ENCODE measurements around the gene CCDC91.
"Not testable (repeated sequence)": the region's sequence is repeated elsewhere in the genome, so short reads cannot be mapped to it uniquely, and the experiment has no call there.

The CCDC91 gene

GRCh38 chr12:28296287-28296686, 106.0 kb downstream of the CCDC91 start:
- DNase-seq = no peak

- no peak for DNase-seq
These were observed 112.9 kb downstream of the CCDC91 start for GRCh38 chr12:28303192-28303591.

DNA sequence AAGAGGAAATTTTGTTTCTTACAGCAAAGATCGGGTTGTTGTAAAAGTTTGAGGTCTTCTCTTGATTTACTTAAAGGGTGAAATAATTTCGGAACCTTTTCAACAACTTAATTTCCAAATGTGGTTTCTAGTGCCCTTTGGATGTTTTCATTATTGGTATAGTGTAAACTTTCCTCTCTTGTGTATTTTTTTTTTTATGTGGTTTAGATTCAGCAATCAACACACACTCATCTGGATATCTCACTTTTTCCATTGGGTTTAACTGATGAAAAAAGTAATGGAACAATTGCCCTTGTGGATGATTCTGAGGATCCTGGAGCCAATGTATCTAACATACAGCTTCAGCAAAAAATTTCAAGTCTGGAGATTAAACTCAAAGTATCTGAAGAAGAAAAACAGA, 116.3 kb downstream of the CCDC91 start:
- DNase-seq = no peak

DNA sequence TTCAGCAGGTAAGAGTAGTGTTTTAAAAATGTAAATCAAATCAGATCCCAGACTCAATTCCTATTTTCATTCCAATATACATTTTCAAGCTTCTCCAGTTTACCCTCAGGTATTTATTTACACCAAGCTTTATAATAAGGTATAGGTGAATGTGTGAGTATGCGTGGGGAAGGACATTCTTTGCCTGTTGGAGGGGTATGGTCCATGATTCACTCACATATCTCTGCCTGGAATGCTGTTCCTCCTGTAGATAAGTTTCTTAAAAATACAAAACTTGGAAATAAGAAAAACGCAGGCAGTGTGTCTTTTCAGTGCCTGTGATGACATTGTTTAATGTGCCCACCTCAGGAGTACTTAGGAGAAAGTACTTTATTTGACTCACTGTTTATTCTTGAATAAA, 118.6 kb downstream of the CCDC91 start:
- DNase-seq = no peak

- no peak for DNase-seq
These were observed 123.4 kb downstream of the CCDC91 start for GRCh38 chr12:28313631-28314030.

DNA sequence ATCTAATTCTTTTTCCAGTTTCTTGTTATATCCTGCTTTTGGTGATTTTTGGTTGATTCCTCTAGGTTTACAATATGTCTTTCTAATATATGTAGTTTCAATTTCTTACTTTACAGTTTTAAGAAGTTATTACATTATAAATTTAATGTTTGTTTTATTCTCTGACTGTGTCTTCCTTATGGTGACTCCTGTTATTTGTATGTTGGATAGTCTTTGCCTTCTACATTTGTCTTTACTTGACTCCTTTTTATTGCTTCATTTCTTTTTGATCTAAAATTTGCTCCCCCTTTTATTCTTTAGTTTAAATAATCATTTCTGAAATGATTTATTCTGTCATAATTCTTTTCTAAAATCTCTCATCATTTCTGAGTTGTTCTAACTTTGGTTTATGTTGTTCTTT, 125.8 kb downstream of the CCDC91 start:
- DNase-seq = no peak

GRCh38 chr12:28318273-28318672, 128.0 kb downstream of the CCDC91 start:
- DNase-seq = no peak

- DNase-seq = no peak
These were observed 130.1 kb downstream of the CCDC91 start for GRCh38 chr12:28320353-28320752.

DNA sequence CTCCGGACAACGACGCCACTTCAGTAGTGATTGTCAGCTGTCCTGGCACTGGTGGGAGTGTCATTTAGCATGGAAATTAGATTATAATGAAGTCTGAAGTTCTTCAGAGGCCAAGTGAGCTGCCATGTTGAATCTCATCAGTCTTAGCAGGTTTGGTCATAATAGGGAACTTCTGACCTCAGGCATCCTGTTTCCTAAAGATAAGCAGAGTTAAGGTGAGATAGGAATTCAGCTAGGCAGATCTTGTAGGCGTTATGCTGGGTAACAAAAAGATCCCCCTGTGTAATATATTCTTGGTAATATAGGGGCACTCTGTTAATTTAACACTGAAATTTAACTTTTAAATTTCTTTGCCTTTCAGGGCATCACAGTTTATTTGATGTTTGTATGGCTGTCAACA, 137.5 kb downstream of the CCDC91 start:
- no peak for DNase-seq

DNA sequence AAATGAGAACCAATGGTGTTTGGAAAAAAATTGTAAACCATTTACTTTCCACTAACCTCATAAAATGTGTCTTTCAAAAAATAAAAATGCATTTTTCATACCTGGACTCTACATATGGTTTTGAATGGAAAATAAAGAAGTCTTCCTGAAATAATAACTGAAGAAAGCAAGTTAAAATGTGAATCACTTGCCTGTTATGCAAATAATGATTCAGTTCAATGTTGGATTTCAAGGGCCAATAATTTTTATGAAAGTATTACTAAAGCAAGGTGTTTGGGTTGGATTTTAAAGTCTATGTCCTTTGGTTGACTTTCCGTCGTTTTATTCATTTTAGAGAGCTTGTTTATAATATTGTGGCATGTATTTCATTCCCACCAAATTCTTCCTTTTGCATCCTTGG, 138.7 kb downstream of the CCDC91 start:
- no peak for DNase-seq

- DNase-seq = not testable (repeated sequence)
These were observed 139.5 kb downstream of the CCDC91 start for GRCh38 chr12:28329727-28330126.

DNA sequence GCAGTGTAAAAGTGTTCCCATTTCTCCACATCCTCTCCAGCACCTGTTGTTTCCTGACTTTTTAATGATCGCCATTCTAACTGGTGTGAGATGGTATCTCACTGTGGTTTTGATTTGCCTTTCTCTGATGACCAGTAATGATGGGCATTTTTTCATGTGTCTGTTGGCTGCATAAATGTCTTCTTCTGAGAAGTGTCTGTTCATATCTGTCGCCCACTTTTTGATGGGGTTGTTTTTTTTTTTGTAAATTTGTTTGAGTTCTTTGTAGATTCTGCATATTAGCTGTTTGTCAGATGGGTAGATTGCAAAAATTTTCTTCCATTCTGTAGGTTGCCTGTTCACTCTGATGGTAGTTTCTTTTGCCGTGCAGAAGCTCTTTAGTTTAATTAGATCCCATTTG, 140.0 kb downstream of the CCDC91 start:
- DNase-seq = not testable (repeated sequence)

DNA sequence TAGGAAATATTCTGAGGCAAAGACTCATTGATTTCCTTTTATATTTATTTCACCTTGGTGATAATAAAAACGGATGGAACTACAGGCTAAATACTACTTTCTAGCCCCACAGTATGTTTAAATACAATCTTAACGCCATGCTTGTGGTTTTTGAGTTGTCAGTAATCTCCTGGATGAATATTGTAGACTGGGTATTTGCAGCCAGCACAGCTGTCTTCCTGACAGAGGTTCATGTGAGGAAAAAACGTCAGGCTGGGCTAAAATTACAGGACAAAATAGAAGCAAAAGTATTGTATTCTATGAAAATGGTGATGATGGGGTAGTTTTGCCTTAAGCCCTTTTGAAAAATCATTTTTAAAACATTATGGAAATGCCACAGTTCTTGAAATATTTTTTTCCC, 140.9 kb downstream of the CCDC91 start:
- no peak for DNase-seq

DNA sequence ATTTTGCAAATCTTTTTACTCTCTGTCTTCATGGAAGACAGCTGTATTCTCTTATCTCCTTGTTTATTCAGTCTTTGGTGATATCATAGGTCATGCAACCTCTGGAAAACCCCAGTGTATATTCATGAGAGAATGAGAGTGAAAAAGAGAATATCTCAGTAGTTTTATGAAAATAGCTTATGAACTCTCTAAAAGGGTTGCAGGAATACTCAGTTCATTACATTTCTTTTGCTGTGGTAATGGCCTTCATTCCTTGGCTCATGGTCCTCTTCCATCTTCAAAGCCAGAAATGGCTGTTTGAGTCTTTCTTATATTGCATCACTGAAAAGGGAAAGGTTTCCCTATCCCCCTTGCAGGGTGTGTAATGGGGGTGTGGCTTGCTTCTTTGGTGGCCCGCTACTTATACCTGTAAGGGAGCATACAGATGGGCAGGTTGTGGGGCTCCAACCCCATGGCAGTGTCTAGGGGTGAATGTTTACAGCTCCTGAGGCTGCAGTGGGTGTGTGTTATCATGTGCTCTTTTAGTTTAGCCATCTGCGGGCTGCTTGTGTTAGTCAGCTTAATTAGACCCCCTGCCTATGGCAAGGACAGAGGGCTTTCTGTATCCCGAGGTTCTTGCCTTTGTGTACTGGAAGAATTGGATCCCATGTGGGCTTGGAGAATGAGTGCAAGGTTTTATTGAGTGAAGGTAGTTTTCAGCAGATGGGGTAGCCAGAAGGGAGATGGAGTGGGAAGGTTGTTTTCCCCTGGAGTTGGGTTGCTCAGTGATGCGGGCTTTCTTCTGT, 150.2 kb downstream of the CCDC91 start:
- DNase-seq = no peak

DNA sequence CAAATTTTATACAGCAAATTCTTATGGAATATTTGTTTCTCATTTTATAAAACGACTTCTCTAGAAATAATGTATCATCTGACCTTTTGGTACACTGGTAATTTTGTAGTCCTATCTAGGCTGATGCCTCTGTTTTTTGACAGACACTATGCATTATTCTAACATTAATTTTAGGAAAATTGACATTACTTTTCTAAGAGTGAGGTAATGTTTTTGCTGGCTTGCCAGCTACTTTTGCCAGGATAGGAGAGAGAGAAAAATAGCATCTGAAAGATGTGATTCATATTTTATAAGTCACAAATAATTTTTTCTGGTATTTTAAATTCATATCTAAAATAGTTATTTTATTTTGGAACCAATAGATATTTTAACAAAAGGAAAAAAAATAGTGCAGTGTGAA, 153.5 kb downstream of the CCDC91 start:
- no peak for DNase-seq

GRCh38 chr12:28346567-28346966, 156.3 kb downstream of the CCDC91 start:
- no peak for DNase-seq

GRCh38 chr12:28349196-28349595, 158.9 kb downstream of the CCDC91 start:
- no peak for DNase-seq

DNA sequence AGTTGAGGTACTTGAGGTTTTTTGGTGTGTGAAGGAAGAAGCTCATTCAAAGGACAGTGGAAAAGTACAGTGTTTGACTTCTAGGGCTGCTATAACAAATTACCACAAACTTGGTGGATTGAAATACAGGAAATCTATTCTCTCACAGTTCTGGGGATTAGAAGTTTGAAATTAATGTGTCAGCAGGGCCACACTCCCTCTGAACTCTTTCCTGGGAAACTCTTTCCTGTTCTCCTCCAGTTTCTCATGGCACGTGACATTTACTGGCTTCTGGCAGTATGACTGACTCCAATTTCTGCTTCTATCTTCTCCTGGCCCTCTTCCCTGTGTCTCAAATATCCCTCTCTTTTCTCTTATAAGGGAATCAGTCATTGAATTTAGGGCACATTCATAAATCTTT, 160.2 kb downstream of the CCDC91 start:
- DNase-seq = no peak

GRCh38 chr12:28351414-28351813, 161.2 kb downstream of the CCDC91 start:
- DNase-seq = no peak

DNA sequence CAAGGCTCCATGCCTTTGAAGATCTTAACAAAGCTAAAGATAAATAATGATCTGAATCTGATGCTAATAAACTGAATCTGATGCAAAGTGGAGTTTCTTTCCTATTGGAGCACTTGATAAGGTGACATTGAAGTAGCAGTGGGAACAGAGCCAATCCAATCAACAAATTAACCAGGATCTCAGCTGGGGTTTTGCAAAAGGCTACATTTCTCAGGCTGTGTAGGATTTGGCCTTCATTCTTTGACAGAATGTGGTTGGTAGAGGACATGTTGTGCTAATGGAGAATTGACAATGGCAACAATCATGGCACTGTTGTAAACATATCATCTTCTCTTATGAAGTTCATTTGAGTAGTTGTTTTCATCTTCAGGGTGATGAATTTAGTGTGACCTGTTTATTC, 164.9 kb downstream of the CCDC91 start:
- DNase-seq = no peak

DNA sequence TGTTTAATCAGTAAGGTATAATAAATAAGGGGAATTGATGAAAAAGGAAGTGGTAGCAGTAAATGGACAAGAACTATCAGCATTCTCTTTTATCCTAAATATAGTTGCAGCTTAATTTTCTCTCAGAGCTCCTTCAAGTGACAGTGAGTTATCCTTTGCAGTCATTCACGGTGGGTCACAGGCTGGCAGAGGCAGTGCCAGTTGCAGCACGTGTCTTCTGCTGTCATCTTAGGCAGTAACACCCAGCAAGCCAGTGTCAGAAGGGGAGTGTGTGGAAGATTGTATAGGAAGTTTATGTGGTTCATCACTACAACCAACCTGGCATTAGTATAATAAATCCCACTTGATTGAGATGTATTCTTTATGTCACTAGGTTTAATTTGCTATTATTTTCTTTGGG, 170.0 kb downstream of the CCDC91 start:
- DNase-seq = no peak

GRCh38 chr12:28367326-28367725, 177.1 kb downstream of the CCDC91 start:
- DNase-seq = no peak

DNA sequence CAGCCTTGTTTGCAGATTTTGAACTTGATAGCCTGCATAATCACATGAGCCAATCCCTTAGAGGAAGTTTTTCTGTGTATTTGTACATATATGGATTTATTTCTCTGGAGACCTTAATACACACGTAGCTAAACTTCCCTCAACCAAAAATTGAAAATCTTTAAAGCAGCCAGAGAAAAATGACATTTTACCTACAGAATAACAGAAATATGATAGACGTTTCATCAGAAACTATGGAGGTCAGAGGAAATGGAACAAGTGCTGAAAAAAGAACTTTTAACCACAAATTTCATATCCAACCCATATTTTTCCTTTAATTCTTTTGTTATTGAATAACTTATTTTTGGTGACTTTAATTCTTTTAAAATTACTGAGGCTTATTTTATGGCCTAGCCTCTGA, 177.7 kb downstream of the CCDC91 start:
- no peak for DNase-seq

- no peak for DNase-seq
These were observed 179.2 kb downstream of the CCDC91 start for GRCh38 chr12:28369483-28369882.

DNA sequence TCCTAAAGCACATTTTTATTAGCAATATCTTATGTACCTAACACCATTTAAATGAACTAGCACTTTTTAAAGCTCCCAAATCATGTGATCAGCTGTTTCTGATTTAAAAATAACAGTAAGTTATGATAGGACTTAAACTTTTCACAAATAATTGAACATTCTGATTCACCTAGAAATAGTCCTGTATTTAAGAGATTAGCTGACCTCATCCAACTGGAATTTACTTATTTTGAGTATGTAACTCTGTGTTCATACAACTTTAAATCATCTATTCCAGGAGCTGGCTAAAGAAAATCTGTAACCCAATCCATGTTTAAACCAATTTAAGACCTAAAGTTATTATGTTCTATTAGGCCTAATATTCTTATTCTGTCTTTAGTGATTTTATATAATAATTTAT, 184.3 kb downstream of the CCDC91 start:
- DNase-seq = no peak
